ENCODE results near the gene MSLN. TPM values are rescaled to one million over a fixed set of nuclear protein-coding genes. Genes with fewer than 3 reads are reported as not detected.
"Not testable (repeated sequence)": the region's sequence is repeated elsewhere in the genome, so short reads cannot be mapped to it uniquely, and the experiment has no call there.

The MSLN gene
- total RNA-seq, 4 donors from 2014 or later: 0.31 to 7.3 (median 0.49) TPM; not detected in 1

- 78% methylated on average over 8 of the region's 46 CpGs for WGBS
- Histone ChIP-seq H3K27me3 (peaks cover 56% of the 10 kb centered on the region), H3K4me1 (no peaks in the 10 kb centered on the region), H3K9me3 (no peaks in the 10 kb centered on the region), H3K27ac (no peak overlapping the region), H3K4me3 (no peak overlapping the region), H3K36me3 (no peaks in the 10 kb centered on the region)
- DNase-seq (ENCODE audit: low spot score in 2 of 2): no peak
- TF ChIP-seq POLR2A (IDR thresholded peaks at IDR 0.05): no peak
- TF ChIP-seq EP300 (IDR thresholded peaks at IDR 0.05): no peak
- no peak for TF ChIP-seq POLR2AphosphoS5 (IDR thresholded peaks at IDR 0.05)
- no peak for TF ChIP-seq CTCF (IDR thresholded peaks at IDR 0.05)
Observed at GRCh38 chr16:774086-775001, 13.8 kb downstream of the MSLN start.

GRCh38 chr16:775236-775796, 14.8 kb downstream of the MSLN start:
- Histone ChIP-seq H3K36me3 (no peaks in the 10 kb centered on the region), H3K27me3 (peaks cover 58% of the 10 kb centered on the region), H3K27ac (no peak overlapping the region), H3K4me3 (no peak overlapping the region), H3K9me3 (no peaks in the 10 kb centered on the region), H3K4me1 (no peaks in the 10 kb centered on the region)
- DNase-seq (ENCODE audit: low spot score in 2 of 2): no peak
- TF ChIP-seq EP300 (IDR thresholded peaks at IDR 0.05): no peak
- no peak for TF ChIP-seq POLR2A (IDR thresholded peaks at IDR 0.05)
- TF ChIP-seq POLR2AphosphoS5 (IDR thresholded peaks at IDR 0.05): no peak
- TF ChIP-seq CTCF (IDR thresholded peaks at IDR 0.05): no peak
- 51% methylated on average over 21 of the region's 36 CpGs for WGBS

GRCh38 chr16:776298-776697, 15.8 kb downstream of the MSLN start:
- 84% methylated on average over 10 of the region's 10 CpGs for WGBS
- DNase-seq (ENCODE audit: low spot score in 2 of 2); H3K9me3 ChIP-seq; H3K36me3 ChIP-seq; H3K4me3 ChIP-seq; H3K4me1 ChIP-seq; H3K27ac ChIP-seq: not testable (repeated sequence)
- peaks cover 60% of the 10 kb centered on the region for H3K27me3 ChIP-seq

- no peaks in the 10 kb centered on the region for H3K9me3 ChIP-seq
- DNase-seq (ENCODE audit: low spot score in 2 of 2): no peak
- no peak for TF ChIP-seq CTCF (IDR thresholded peaks at IDR 0.05)
- no peak for TF ChIP-seq POLR2AphosphoS5 (IDR thresholded peaks at IDR 0.05)
- TF ChIP-seq EP300 (IDR thresholded peaks at IDR 0.05): no peak
- no peak for TF ChIP-seq POLR2A (IDR thresholded peaks at IDR 0.05)
- H3K4me3 ChIP-seq: no peak overlapping the region
- no peak overlapping the region for H3K27ac ChIP-seq
- whole genome bisulfite sequencing: 86% methylated on average over 9 of the region's 9 CpGs
- H3K36me3 ChIP-seq: no peaks in the 10 kb centered on the region
- peaks cover 66% of the 10 kb centered on the region for H3K27me3 ChIP-seq
- H3K4me1 ChIP-seq: no peaks in the 10 kb centered on the region
Observed at GRCh38 chr16:776824-777223, 16.3 kb downstream of the MSLN start.

- Histone ChIP-seq H3K36me3 (no peaks in the 10 kb centered on the region), H3K9me3 (no peaks in the 10 kb centered on the region), H3K27ac (no peak overlapping the region), H3K27me3 (peaks cover 76% of the 10 kb centered on the region), H3K4me1 (peaks cover 9% of the 10 kb centered on the region), H3K4me3 (no peak overlapping the region)
- no peak for DNase-seq (ENCODE audit: low spot score in 2 of 2)
- 36% methylated on average over 16 of the region's 16 CpGs for WGBS
- TF ChIP-seq EP300 (IDR thresholded peaks at IDR 0.05): no peak
- TF ChIP-seq POLR2AphosphoS5 (IDR thresholded peaks at IDR 0.05): no peak
- no peak for TF ChIP-seq POLR2A (IDR thresholded peaks at IDR 0.05)
- no peak for TF ChIP-seq CTCF (IDR thresholded peaks at IDR 0.05)
Observed at GRCh38 chr16:777826-778225, 17.3 kb downstream of the MSLN start.
